HG02571 (cell line): ENCODE data around the gene METTL24.

ENCODE experiments used
- ATAC-seq: cut with Tn5 transposase; IDR thresholded peaks from one replicate; pipeline ENCODE4 v1.9.1; 2021; ENCODE audit warnings: mild to moderate bottlenecking, moderate library complexity; ENCODE audit not compliant: unreplicated experiment

The METTL24 gene, protein sequence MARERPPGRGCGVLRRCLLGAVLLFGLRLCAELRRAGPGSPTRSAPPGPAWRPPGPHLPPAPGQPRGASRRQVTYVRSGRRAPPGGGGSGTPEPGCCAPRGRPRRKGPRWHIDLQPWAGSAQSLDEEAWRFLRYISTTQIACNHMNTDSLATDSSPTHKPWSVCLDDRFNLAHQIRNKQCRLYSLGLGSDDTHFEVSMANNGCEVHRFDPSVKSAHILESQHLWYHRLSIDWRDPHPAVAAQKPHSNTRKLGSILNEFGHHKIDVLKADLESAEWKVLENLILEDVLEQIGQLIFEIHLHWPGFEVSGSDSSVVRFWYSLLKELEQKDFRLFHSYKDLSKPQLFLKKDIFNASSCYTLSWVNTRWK

DNA sequence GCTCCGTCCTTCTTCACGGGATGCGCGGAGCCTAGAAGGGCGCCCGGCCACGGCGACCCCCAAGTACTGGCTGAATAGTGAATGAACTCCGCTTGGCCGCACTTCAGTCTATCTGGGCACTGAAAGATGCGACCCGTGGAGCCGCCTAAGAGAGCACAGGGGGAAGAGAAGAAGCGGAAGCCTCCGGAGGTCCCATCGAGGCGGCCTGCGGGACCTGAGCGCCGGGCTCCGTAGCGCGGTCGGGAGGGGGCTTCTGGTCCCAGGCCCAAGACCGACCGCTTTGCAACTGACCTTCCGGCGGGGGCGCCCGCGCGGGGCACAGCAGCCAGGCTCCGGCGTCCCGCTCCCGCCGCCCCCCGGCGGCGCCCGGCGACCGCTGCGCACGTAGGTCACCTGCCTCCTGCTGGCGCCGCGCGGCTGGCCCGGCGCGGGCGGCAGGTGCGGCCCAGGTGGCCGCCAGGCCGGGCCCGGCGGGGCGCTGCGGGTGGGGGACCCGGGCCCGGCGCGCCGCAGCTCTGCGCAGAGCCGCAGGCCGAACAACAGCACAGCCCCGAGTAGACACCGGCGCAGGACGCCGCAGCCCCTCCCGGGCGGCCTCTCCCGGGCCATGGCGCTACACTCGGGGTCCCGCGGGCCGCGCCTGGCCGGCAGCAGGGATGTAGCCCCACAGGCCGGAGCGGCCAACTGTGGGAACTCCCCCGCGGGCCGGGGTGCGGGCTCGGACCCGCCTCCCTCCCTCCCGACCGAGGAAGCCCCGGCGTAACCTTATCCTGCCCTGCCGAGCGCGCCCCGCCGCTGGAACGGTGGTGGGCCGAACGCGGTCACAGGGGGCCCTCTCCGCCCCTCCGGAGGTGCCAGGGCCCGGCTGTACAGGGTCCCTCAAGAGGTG, at the start of gene METTL24:
Gene METTL24, minus strand, starts transcription at position 686 of the 889 bp plus-strand sequence. Its CDS starts 77 bp downstream, at position 609.
- ATAC-seq: no peak

DNA sequence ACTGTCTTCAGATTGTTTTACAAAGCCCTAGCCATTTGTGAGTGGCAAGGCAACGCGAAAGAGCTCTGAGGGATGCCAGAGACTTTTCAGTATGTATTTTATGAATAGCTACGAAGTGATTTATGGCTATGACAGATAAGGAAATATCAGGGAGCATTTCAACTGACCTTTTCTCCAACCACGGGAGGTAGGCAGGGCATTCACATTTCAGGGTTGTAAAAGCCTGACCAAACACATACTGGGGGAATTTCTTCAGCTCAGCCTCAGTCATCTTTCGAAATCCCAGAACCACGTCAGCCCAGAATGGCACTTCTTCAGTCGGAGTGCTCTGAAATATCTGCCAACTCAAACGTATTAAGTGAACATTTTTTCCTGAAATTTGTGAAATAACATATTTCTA, 46.5 kb upstream of the METTL24 start:
- no peak for ATAC-seq

DNA sequence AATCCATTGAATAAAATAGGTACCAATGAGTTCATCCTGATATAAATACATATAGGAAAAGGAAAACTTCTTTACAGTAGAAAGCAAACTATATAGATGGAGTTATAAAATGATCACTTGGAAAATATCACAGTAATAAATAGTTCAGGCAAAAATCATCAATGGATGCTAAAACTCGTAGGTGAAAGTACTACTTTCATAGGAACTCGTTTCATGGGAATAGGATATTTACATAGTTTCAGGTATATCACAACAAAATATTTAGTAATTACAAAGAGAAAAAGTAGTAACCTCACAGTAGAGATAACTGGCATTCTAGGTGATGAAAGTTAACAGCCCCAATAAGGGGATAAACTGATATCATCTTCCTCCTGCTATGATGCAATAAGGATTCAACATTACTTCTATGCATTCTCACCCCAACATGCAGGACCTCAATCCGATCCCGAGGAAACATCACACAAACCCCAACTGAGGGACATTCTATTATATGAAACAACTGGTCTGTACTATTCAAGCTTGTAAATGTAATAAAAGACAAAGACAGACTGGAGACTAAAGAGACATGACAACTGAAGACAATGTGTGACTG, 43.5 kb upstream of the METTL24 start:
- ATAC-seq: no peak

DNA sequence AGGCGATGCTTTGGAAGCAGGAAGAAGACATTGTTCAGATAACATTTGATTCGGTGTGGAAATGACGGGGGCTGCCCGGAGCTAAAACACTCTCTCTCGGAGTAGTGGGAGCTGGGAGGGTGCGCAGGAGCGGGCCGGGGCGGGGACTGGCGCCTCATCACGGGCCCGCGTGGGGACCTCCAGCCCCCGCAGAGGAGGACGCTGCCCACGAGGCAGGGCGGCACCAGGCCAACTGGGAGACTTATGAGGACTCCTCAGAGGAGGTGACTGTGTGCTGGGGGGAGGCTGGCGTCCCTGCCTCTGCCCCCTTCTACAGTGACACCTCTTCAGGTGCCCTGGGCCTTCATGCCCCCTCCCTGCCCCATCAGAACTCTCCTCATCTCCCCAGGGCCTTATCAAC, 42.1 kb upstream of the METTL24 start:
- ATAC-seq: no peak

DNA sequence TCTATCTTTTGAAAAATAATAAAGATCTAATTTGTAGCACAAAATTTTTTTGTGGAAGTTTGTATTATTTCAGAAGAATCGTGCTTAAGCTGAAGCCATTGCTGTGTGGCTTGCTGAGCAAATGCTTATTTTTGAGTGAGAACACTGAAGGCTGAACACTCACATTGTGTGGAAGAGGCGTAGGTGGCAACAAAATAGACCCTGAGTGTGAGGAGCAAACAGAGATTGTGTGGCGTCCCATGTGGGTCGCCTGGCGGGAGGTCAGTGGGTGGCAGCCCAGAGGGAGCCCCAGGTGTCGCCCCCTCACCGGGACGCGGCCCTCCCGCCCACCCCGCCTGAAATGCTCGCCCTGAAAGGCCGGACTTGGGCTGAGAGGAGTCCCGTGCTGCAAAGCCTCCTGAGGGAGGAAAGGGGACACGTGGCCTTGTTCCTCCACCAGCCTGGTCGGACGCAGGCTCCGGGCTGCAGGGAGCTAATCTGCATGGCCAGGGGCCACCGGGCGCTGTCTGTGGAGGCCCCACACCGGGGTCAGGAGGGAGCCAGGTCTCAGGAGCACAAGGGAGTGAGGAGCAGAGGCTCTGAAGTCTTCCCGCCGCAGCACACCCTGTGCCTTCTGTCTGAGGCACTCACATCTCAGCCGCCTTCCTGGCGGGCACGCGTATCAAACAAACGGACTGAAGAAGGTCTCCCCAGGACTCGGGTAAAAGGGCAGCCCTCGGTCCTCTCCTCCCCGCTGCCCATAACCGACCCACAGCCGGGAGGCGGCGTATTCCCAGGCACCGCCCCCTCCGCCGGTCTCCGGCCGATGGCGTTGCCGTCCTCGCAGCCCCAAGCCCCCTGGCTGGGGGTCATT, 41.3 kb upstream of the METTL24 start:
- no peak for ATAC-seq

DNA sequence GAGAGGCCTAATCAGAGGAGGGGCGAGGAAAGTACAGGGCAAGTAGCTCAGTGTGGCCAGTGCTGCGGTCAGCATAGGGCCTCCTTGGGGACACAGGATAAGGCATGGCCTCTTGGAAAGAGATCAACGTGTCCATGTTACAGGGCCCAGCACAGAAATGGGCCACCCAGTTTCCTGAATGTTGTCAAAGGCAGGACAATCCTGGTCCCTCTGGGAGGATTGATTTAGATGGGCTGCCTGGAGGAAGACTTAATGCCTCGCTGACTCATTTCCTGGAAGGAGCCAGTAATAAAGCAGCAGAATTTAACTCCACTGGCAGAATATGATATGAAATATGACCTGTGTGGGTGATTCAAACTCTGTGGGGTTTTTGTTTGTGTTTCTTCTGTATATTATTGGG, 40.6 kb upstream of the METTL24 start:
- ATAC-seq: no peak

DNA sequence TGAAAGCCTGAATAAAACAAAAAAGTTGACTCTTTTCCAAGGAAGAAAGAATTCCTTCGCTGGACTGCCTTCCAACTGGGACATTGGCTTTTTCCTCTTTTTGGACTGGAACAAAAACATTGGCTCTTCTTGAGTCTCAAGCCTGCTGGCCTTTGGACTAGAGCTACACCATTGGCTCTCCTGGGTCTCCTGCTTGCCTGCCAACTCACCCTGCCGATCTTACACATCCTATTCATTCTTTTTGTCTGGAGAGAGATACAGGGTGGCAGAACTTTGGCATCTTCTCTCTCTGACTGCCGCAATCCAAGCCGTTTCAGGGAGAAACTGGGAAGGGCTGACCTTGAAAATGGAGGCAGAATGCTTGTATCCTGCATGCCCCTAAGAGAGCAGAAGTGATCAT, 37.1 kb upstream of the METTL24 start:
- ATAC-seq: no peak

DNA sequence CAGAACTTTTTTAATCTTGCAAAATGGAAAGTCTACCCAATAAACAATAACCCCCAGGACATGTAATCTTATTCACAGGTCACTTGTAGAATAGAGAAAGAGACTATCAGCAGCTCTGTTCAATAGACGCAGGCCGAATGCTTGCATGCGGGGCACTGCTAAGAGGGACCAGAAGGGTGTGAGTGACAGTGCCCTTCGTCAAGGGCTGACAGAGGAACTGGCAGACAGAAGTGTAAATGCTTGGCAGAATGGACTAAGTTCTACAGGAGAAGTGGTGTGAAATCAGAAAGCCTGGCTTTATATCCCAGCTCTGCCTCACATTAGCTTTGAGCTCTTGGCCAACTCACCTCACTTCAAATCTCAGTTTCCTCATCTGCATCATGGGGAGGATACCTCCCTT, 36.3 kb upstream of the METTL24 start:
- no peak for ATAC-seq

DNA sequence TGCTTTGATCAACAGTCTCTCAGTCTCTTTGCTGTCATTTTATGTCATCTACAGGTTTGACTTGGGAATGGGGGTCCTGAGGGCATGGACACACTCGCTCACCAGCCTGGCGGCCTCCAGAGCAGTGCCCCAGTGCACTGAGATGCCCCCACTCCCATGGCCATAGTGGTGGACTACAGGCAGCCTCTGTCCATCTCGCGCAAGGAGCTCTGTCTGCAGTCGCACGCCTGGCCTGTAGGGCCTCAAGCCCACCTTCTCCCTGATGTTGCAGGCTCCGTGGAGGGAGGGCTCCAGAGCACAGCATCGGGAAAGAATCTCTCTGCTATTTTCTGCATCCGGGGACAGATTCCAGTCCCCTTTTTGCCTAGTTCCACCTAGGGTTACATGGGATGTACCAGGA, 34.6 kb upstream of the METTL24 start:
- ATAC-seq: no peak

DNA sequence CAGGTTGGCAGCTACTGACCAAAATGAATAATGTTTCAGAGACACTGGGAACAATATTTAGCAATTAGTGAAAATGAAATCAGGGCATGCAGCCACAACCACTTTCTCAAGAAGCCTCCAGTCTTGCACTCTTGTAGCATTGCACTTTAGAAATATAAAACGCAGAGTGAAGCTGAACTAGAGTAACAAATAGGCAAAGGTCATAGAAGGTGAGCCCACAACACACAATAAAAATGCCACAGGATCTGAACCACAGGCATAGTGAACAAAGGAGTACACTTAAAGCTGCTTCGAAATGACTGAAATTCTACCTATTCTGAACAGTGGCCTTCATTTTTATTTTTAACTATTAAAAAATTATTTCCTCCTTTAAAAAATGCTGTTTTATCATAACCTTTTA, 32.3 kb upstream of the METTL24 start:
- no peak for ATAC-seq

DNA sequence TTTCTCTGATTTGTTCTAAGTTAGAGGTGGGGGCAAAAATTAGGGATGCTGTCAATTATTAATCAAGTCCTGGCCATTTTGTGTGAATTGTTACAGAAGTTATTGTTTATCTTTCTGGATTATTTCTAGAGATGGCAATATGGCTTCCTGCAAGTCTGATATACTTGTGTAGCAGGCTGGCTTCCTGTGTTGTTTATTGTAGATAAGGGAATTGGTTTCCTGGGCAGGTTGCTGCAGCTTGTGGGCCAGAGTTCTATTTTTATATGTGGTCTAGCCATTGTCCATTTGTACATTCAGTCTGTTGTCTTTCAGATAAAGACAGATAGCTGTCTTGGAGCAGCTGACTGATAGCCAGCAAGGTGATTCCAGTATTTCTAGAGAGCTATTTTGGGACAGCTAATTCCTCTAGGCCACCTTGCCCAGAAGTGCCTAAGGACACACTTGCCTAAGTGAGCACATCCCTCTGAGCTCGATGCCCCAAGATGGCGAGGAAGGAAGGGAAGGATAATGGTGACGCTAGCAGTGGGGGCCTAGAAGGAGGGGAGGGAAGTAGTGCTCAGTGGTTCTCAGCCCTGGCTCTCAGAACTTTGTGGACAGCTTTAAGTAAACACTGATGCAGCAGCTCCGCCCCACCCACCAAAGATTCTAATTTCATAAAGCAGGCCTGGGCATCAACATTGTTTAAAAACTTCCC, 31.7 kb upstream of the METTL24 start:
- ATAC-seq: no peak

DNA sequence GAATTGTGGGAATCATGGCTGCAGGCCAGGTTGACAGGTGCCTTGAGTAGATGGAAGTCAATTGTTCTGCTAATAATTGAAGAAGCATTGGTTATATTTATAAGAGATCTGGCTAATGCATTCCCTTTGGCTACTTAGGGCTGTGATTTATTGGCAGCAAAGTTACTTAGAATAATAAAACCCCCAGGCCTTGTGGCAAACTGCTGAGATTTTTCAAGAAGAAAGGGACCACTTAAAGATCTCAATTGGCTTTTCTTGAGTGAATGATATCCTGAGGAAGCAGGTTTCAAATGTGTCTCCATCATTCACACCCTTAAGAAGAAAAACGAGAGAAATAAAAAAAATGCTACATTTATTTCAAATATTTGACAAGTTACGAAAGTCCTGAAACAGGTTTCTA, 29.8 kb upstream of the METTL24 start:
- ATAC-seq: no peak

DNA sequence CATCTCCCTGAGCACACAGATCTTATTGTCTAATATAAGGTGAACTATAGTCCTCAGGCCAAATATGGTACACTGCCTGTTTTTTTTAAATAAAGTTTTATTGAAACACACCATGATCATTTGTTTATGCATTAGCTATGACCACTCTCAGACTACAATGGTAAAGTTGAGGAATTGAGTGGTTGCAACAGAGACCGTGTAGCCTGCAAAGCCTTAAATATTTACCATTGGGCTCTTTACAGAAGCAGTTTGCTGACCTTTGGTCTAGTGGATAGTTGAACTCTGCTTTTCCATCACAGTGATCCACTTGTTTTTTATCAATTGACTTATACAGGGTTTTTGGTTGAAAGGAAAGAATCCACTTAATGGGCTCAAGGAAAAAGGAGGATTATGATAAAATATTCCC, 27.3 kb upstream of the METTL24 start:
- ATAC-seq: no peak

DNA sequence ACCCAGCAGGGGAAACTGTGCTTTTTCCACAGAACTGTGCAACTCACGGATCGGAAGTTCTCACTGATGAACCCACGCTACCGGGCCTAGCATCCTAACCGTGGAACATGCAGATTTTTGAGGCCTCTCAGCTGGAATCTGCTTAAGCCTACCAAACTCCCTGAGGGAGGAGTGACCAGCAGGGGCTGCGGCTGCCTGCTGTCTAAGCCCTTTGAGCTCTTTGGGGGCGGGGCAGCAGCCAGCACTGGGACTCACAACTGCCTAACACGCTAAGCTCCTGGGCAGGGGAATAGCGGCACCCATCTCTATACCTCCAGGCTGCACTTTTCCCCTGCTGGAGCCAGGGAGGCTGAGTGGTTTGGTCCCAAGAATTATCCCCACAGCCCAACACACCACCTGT, 20.4 kb upstream of the METTL24 start:
- ATAC-seq: no peak

DNA sequence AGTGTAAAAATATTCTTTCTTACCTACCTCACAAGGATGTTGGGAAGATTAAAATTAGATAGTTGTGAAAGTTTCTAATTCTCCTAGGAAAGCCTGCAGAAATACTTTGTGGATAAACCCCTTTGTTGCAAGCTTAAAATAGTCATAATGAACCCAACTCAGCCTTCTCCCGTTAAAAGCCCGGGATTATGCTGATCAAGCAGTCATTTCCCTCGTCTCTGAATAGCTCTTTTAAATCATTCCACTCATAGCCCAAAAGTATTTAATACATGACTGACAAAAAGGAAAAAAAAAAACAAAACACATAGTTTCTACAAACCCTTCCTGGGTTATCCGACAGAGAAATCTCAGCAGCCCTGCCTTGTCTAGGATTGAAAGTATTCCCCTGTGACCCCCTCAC, 10.9 kb upstream of the METTL24 start:
- ATAC-seq: no peak

DNA sequence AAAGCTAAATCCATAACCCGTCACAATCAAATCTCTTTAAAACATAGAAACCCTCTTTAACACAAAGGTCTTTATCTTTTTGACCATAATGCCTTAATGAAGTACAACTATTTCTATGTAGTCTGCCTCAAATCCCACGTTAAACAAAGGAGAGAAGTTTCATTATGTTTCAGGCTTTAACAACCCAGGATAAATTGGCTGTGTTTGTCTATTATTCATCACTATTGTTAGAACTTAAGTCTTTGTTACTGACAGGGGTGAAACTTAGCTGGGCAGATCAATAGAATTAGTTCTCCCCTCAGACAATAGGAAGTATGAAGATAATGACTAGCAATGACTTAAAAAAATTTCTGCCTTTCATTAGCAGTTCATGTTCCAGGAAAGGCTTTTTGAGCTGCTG, 10.1 kb upstream of the METTL24 start:
- ATAC-seq: no peak

DNA sequence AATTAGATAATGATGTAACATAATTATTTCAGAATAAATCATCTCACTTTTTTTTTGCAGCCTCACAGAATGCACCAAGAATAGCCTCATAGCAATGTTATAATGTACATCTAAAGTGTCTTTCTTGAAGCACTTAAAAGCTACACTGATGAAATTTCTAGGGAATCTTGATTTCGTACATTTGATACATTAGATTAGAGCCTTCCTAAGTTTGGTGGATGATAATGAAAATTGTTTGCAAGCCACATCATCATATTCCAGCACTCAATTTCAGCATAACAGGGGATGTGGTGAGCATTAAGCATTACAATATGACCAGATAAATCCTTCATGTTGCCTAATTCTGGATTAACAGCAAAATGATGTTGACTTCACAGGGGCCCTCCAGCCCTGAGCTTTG, 9.7 kb upstream of the METTL24 start:
- no peak for ATAC-seq

DNA sequence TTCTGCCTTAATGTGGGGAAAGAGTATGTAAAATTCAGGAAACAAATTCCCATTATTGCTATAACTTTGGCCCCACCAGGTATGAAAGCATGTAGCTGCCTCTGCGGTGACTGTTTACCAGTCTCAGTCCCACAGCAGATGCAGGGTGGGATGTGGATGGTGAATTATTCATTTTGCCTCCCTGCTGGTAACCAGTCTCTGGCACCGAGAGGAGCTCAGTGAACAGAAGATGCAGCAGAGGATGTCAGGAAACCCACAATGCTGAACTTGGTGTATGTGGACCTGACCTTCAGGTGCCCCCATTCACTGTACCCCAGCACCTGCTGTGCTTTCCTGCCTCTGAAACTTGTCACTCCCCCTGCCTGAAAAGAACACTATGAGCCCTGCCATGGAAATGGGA, 8.8 kb upstream of the METTL24 start:
- no peak for ATAC-seq

DNA sequence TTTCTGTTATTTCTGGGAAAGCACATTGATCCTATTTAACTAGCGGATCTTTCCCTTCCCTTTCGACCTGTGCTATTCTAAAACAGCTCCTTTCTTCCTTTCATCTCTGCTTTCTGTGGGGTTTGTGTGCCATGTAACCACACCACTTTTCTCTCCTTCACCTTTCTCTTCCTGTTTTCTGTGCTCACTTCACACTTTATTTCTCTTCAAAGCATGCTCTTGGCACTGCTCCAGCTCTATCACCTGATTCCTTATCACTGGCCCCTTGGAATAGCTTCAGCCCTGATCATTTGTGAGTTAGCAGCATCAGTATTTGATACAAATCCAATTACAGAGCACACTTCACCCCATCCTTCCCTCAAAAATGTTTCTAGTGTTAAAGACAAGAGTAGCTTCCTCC, 8.1 kb upstream of the METTL24 start:
- no peak for ATAC-seq

DNA sequence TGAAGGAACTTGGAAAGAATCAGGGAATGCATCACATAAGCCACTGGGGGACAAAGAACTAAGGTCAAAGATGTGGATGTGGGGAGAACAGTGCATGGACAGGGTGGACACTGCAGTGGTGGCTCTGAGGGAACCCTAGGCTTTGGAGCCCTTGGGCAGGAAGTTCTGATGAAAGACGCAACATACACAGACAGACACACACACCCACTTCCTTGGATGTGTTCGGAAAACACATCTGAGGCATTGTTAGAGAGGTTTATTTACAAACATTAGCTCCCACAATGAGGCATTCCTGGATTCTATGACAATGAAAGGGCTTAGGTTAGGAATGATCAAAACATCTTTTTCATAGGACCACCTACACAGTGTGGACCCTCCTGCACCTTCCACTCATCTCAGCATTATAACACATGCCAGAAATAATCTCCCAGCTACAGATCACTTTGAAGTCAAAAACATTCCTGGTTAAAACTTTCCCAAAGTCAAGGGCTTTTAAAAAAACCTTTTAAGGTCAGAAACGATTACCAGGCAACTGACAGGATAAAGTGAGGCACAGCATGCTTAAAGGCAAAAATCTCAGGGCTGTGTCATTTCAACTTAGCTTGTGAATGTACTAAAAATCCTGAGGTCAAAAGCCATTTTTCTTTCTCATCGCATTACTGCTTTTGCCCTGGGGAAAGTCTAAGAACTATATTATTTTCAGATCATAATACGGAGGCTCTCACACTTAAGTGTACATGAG, 6.4 kb upstream of the METTL24 start:
- no peak for ATAC-seq
